ENCODE results near the gene ZNF740. TPM values are rescaled to one million over a fixed set of nuclear protein-coding genes. Genes with fewer than 3 reads are reported as not detected.

Gene ZNF740
- total and polyA plus RNA-seq, 2 of the 4 experiments (the other 2 are of a cell fraction): 13.1 to 14.0 TPM

DNA sequence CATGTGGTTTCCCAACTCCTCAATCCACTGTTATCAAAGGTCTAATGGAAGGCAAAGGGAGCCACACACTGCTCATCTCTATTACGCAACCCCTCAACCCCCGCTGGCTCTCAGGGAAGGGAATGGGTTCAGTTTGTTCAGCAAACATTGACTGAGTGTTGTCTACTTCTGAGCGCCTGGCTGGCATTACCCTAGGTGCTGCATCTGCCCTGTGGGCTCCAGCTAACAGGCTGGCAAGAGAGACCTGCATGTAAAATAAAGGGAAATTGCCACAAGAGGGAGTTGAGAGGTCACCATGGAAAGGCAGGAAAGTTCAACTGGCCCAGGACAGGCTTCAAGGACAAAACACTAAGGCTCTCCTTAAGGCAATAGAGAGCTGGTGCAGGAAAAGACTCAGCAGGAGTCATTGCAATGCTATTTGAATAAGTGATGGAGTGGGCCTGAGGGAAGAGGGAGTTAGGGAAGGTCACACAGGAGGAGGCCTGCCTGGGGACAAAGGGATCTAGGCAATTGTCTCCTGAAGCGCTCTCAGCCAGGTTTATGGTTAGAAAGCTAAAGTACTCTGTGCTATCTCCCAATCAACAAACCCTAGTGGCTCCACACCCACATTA lies 5.5 kb upstream of the ZNF740 start:
- Histone ChIP-seq H2AK9ac (replicated peaks; ENCODE audit: low read depth, low read length, poor library complexity) (no peak overlapping the region), H3K56ac (ENCODE audit: extremely low read depth, insufficient read depth, low read length) (no peak overlapping the region), H3K4ac (ENCODE audit: low read depth, low read length) (peak overlapping the region; percentile 8; the same call in 1 of the 2 replicates), H3K4me1 (ENCODE audit: control insufficient read depth, insufficient read depth, low read length) (peaks cover 23% of the 10 kb centered on the region), H2BK120ac (ENCODE audit: low read depth, low read length) (peak overlapping the region; percentile 9; the same call in 1 of the 2 replicates), H3K27ac (ENCODE audit: insufficient read depth, low read length) (peak overlapping the region; percentile 26; the same call in 1 of the 2 replicates), H2AFZ (replicated peaks; ENCODE audit: low read length, poor library complexity) (peak overlapping the region; percentile 45), H3K9me1 (ENCODE audit: insufficient read depth, low read length) (peaks cover 22% of the 10 kb centered on the region), H3K9ac (ENCODE audit: low read depth, low read length) (no peak overlapping the region), H2BK15ac (ENCODE audit: low read depth, low read length) (no peak overlapping the region; the same call in 2 of the 3 replicates), H4K5ac (ENCODE audit: low read depth, low read length) (0 out of 2 replicates have a peak overlapping the region, but pooled peaks have one; percentile 6), H3K4me3 (ENCODE audit: insufficient read depth, low read depth, low read length) (no peak overlapping the region), H2BK5ac (ENCODE audit: low read depth, low read length, poor library complexity, severe bottlenecking) (peak overlapping the region; percentile 35), H3K4me2 (ENCODE audit: low read depth, low read length) (no peak overlapping the region), H4K8ac (ENCODE audit: low read depth in 2 of 2, low read length in 2 of 2) (peak overlapping the region in 1 of 2 experiments; percentile 61; a peak in 2 of 4 replicates), H3K23ac (ENCODE audit: low read depth, low read length) (no peak overlapping the region), H2AK5ac (ENCODE audit: low read depth, low read length) (no peak overlapping the region; the same call in 1 of the 2 replicates), H3K9me3 (ENCODE audit: control insufficient read depth, insufficient read depth, low read length) (no peaks in the 10 kb centered on the region), H3K14ac (replicated peaks; ENCODE audit: low read depth, low read length) (0 out of 2 replicates have a peak overlapping the region, but pooled peaks have one; percentile 5), H3K36me3 (ENCODE audit: control insufficient read depth, insufficient read depth, low read length) (peaks cover 15% of the 10 kb centered on the region), H3K79me1 (ENCODE audit: low read depth in 1 of 2, low read length in 2 of 2) (peaks cover 5 to 39% of the 10 kb centered on the region in 2 experiments; a peak in 2 of 4 replicates), H2BK20ac (ENCODE audit: low read depth, low read length) (no peak overlapping the region), H3K27me3 (ENCODE audit: control insufficient read depth, insufficient read depth, low read length) (no peaks in the 10 kb centered on the region), H4K20me1 (ENCODE audit: insufficient read depth, low read length) (no peaks in the 10 kb centered on the region), H3K18ac (ENCODE audit: low read depth, low read length) (peak overlapping the region; percentile 20; the same call in 1 of the 2 replicates), H4K91ac (ENCODE audit: insufficient read depth, low read depth, low read length) (no peak overlapping the region)
- ChIA-PET CTCF (interaction anchor here (1.3 kb wide), 1 partner anchor 23 kb away, joined by 3 read pairs; no protein-coding TSS in a partner anchor), POLR2A (ENCODE audit: unreplicated experiment) (interaction anchor here (0.6 kb wide), 1 partner anchor 96 kb away, joined by 3 read pairs; the partner anchor contains the start of gene SPRYD3)
- TF ChIP-seq SMC3 (IDR thresholded peaks at IDR 0.05; ENCODE audit: low read depth, low read length) (0 out of 2 replicates have a peak, but pooled peaks have one; percentile 5), CEBPB (IDR thresholded peaks at IDR 0.05; ENCODE audit: low read depth, low read length) (peak; percentile 99), FOS (IDR thresholded peaks at IDR 0.05; ENCODE audit: low read depth, low read length) (no peak)
- no CpG with 5 or more reads among the region's 4 CpGs for WGBS, 2 experiments (ENCODE audit: extremely low coverage in 2 of 2, insufficient read length in 1 of 2)
- BruUV-seq (replicated peaks): no TSS peak
- dilution Hi-C loops (cut with HindIII; ENCODE audit: low sequenced_read_pairs, unreplicated experiment) (no loop called here), intact Hi-C loops (cut with micrococcal nuclease) (no loop called here), in situ Hi-C loops (cut with MboI; ENCODE audit: low sequenced_read_pairs) (no loop called here)
- DNase-seq (peak; percentile 42), ATAC-seq (ENCODE audit: low read depth) (peak; percentile 54)
